HepG2 (cell line): ENCODE measurements around the gene FMO1. TPM values are rescaled to one million over a fixed set of nuclear protein-coding genes. Genes with fewer than 3 reads are reported as not detected.
A peak's percentile ranks its signal among the peaks of the same experiment; 100 is the strongest.

Experiments
- ATAC-seq: fragments of 200-7000 bp; cut with Tn5 transposase; 3 replicates; pipeline ENCODE4 v1.9.1; 2020; ENCODE audit warnings: mild to moderate bottlenecking, moderate library complexity
- BruUV-seq: library from RNA; stranded (reverse); fragments of 400-500 nt; replicated peaks from 2 replicates; lab custom pipeline; 2021; lab: Mats Ljungman, UMichigan
- CTCF ChIA-PET: fragments of 300-600 bp; formaldehyde crosslinking; extraction: SDS; loops from one replicate; lab custom pipeline; 2021; ENCODE audit warnings: low total read pairs, inconsistent platforms, low intra/inter-chr PET ratio; lab: Yijun Ruan, JAX
- POLR2A ChIA-PET: fragments of 350-600 bp; sonication (Branson Sonifier 250); formaldehyde crosslinking; loops from one replicate; lab custom pipeline; 2020; ENCODE audit warnings: antibody characterized with exemption, inconsistent platforms; lab: Yijun Ruan, JAX
- DNase-seq: peaks from one replicate; pipeline ENCODE4 v3.0.0-alpha.2; 2015; ENCODE audit warnings: low spot score
- FAIRE-seq: peaks from 3 replicates; lab custom pipeline; 2011; peaks lifted over from hg19 to GRCh38; lab: Jason Lieb, UNC
- H2AFZ ChIP-seq: one replicate; pipeline ENCODE4 v1.6.1; 2011; ENCODE audit warnings: low read length, inconsistent platforms
- H3K27ac ChIP-seq: fragments of 300-600 bp; 3 replicates; pipeline ENCODE4 v1.8.0; 2011; ENCODE audit warnings: mixed run types, mild to moderate bottlenecking, mixed read lengths, low read length, inconsistent platforms; ENCODE audit not compliant: insufficient read depth; ENCODE audit errors: extremely low read length
- H3K27me3 ChIP-seq, 2 experiments: fragments of 200-600 bp in 1 of 2; 2 replicates in 1 of 2; 3 replicates in 1 of 2; pipeline versions ENCODE4 v1.6.0 to v1.8.0; 2011; ENCODE audit warnings: low read length in 2 of 2, mild to moderate bottlenecking in 2 of 2, moderate library complexity in 2 of 2, inconsistent platforms in 1 of 2; ENCODE audit not compliant: insufficient read depth in 2 of 2, control insufficient read depth in 1 of 2
- H3K36me3 ChIP-seq, 2 experiments: fragments of 200-600 bp in 1 of 2; replicated peaks in 1 of 2; 2 replicates in 1 of 2; 3 replicates in 1 of 2; pipeline versions ENCODE4 v1.5.1 to v1.8.0; 2011; ENCODE audit warnings: low read length in 2 of 2, inconsistent platforms in 1 of 2; ENCODE audit not compliant: insufficient read depth in 2 of 2, control insufficient read depth in 1 of 2
- H3K4me1 ChIP-seq: 2 replicates; pipeline ENCODE4 v1.5.1; 2012; ENCODE audit warnings: low read length, inconsistent platforms; ENCODE audit not compliant: insufficient read depth
- H3K4me2 ChIP-seq: 2 replicates; pipeline ENCODE4 v1.6.0; 2011; ENCODE audit warnings: low read depth, low read length, inconsistent platforms
- H3K4me3 ChIP-seq, 3 experiments: fragments of 200-600 bp in 1 of 3; sonication (generic), shearing (Covaris generic) in 1 of 3; replicated peaks in 1 of 3; 2 replicates each; pipeline ENCODE4 v1.5.1; 2011 to 2016; ENCODE audit warnings: low read length in 3 of 3, inconsistent platforms in 2 of 3, low read depth in 2 of 3, mild to moderate bottlenecking in 2 of 3, control low read depth in 1 of 3, mixed read lengths in 1 of 3; ENCODE audit not compliant: insufficient read depth in 1 of 3
- H3K79me2 ChIP-seq: one replicate; pipeline ENCODE4 v1.6.1; 2011; ENCODE audit warnings: low read length, inconsistent platforms; ENCODE audit not compliant: insufficient read depth
- H3K9ac ChIP-seq: 2 replicates; pipeline ENCODE4 v1.6.0; 2011; ENCODE audit warnings: mild to moderate bottlenecking, low read depth, low read length, inconsistent platforms; ENCODE audit not compliant: insufficient read depth
- H3K9me3 ChIP-seq: 2 replicates; pipeline ENCODE4 v1.5.1; 2012; ENCODE audit warnings: mild to moderate bottlenecking, low read length
- H4K20me1 ChIP-seq: 2 replicates; pipeline ENCODE4 v1.6.0; 2011; ENCODE audit warnings: inconsistent platforms, mild to moderate bottlenecking, low read length, moderate library complexity; ENCODE audit not compliant: insufficient read depth
- CEBPG ChIP-seq: IDR thresholded peaks from 2 replicates; pipeline ENCODE4 v1.6.1; 2016
- IRF1 ChIP-seq: sonication (generic); formaldehyde crosslinking; IDR thresholded peaks from 2 replicates; pipeline ENCODE4 v1.4.0; 2020; ENCODE audit warnings: low read depth, mild to moderate bottlenecking, missing genetic modification reagents
- KLF13 ChIP-seq: sonication (generic); formaldehyde crosslinking; IDR thresholded peaks from 2 replicates; pipeline ENCODE4 v1.4.0; 2020; ENCODE audit warnings: mild to moderate bottlenecking, missing genetic modification reagents
- MAFF ChIP-seq: IDR thresholded peaks from 2 replicates; pipeline ENCODE4 v1.6.1; 2011; ENCODE audit warnings: low read depth, low read length, improper control_type of control experiment
- SNAPC2 ChIP-seq: sonication (generic); formaldehyde crosslinking; IDR thresholded peaks from 2 replicates; pipeline ENCODE4 v1.8.1; 2022; ENCODE audit warnings: mild to moderate bottlenecking, missing genetic modification reagents
- ZBTB7B ChIP-seq: sonication (generic); formaldehyde crosslinking; IDR thresholded peaks from 2 replicates; pipeline ENCODE4 v1.4.0; 2020; ENCODE audit warnings: missing genetic modification reagents
- ZNF34 ChIP-seq: sonication (generic); formaldehyde crosslinking; IDR thresholded peaks from 2 replicates; pipeline ENCODE4 v1.4.0; 2020; ENCODE audit warnings: mild to moderate bottlenecking, missing genetic modification reagents, borderline replicate concordance
- ZNF510 ChIP-seq: sonication (generic); formaldehyde crosslinking; IDR thresholded peaks from 2 replicates; pipeline ENCODE4 v1.4.0; 2020; ENCODE audit warnings: low read depth, mild to moderate bottlenecking, missing genetic modification reagents
- ZNF546 ChIP-seq: sonication (generic); formaldehyde crosslinking; conservative IDR thresholded peaks from 2 replicates; pipeline ENCODE4 v1.8.1; 2023; ENCODE audit warnings: mild to moderate bottlenecking, missing genetic modification reagents
- ZNF563 ChIP-seq: sonication (generic); formaldehyde crosslinking; IDR thresholded peaks from 2 replicates; pipeline ENCODE4 v1.8.0; 2022; ENCODE audit warnings: mild to moderate bottlenecking, moderate library complexity, missing genetic modification reagents
- WGBS: methylation state at CpG from one replicate; pipeline ENCODE4 v1.1.6; 2017; ENCODE audit warnings: low lambda C conversion rate; 5-methylcytosine and 5-hydroxymethylcytosine counted together
- in situ Hi-C: cut with HindIII; loops from 2 replicates; pipeline ENCODE4 v1.10.0; 2017; ENCODE audit warnings: low pct_unique_long_range_greater_than_20kb; ENCODE audit not compliant: extremely low pct_ligation_motif_present
- intact Hi-C: fragments of 100-400 bp; cut with micrococcal nuclease; formaldehyde crosslinking; loops from one replicate; pipeline ENCODE4 v1.10.0; 2022; ENCODE audit not compliant: unreplicated experiment
- polyA plus RNA-seq, 8 experiments: library from polyadenylated mRNA; depleted of rRNA in 3 of 8; stranded (reverse) in 7 of 8; unstranded in 1 of 8; fragments of >200 nt; fragmentation: Illumina TruSeq in 4 of 8; extraction: Trizol in 4 of 8; gene quantifications; 2 replicates each; pipeline versions ENCODE4 v1.2.1 to v1.2.3, GENCODE V29; 2011 to 2016; ENCODE audit warnings: low read depth in 4 of 8, missing spikeins in 1 of 8, mixed read lengths in 1 of 8; ENCODE audit not compliant: insufficient read depth in 1 of 8
- total RNA-seq, 5 experiments: library from RNA; depleted of rRNA; stranded (reverse); fragments of >200 nt; fragmentation: Illumina TruSeq; extraction: Trizol; gene quantifications; 2 replicates each; pipeline ENCODE4 v1.2.3, GENCODE V29; 2016; ENCODE audit warnings: low read depth in 1 of 5

Gene FMO1
- total and polyA plus RNA-seq, 2 of the 13 experiments (the other 11 are each of a cell fraction or from before 2014, with no cell fraction given) = not detected

- Histone ChIP-seq H3K27ac (no peak overlapping the region), H2AFZ (no peak overlapping the region), H3K4me1 (peaks cover 8% of the 10 kb centered on the region; the same call in 1 of the 2 replicates), H3K27me3 (no peaks in the 10 kb centered on the region), H3K36me3 (no peaks in the 10 kb centered on the region), H3K9me3 (no peaks in the 10 kb centered on the region), H4K20me1 (no peaks in the 10 kb centered on the region), H3K9ac (no peak overlapping the region), H3K4me3 (no peak overlapping the region), H3K4me2 (peak overlapping the region; percentile 15; the same call in 1 of the 2 replicates), H3K79me2 (no peaks in the 10 kb centered on the region)
- no TSS peak for BruUV-seq
- 0% methylated on average over 1 of the region's 1 CpG for WGBS
- in situ Hi-C loops = no loop called here
- FAIRE-seq (no peak), ATAC-seq (no peak), DNase-seq (no peak)
- CTCF ChIA-PET = interaction anchor here (2.1 kb wide), 1 partner anchor 68 kb away, joined by 7 read pairs; no protein-coding TSS in a partner anchor
- intact Hi-C loops = loop anchor here (10.0 kb wide), 1 partner anchor 349 kb away; no protein-coding TSS in a partner anchor
- POLR2A ChIA-PET = no interaction called here
- no peak for TF ChIP-seq ZNF563 (CRISPR knock-in tag)
- TF ChIP-seq CEBPG (CRISPR knock-in tag) = no peak
- TF ChIP-seq IRF1 (CRISPR knock-in tag) = no peak
- no peak for TF ChIP-seq ZNF546 (CRISPR knock-in tag)
- no peak for TF ChIP-seq ZNF510
- TF ChIP-seq ZNF34 (CRISPR knock-in tag) = no peak
- TF ChIP-seq ZBTB7B (CRISPR knock-in tag) = no peak
- TF ChIP-seq KLF13 = no peak
- no peak for TF ChIP-seq SNAPC2 (CRISPR knock-in tag)
- TF ChIP-seq MAFF = no peak
Observed at GRCh38 chr1:171313319-171313834, 65.1 kb downstream of the FMO1 start.
